Measurements from ENCODE around the gene STAG2.
A peak's percentile ranks its signal among the peaks of the same experiment; 100 is the strongest.

Gene STAG2

DNA sequence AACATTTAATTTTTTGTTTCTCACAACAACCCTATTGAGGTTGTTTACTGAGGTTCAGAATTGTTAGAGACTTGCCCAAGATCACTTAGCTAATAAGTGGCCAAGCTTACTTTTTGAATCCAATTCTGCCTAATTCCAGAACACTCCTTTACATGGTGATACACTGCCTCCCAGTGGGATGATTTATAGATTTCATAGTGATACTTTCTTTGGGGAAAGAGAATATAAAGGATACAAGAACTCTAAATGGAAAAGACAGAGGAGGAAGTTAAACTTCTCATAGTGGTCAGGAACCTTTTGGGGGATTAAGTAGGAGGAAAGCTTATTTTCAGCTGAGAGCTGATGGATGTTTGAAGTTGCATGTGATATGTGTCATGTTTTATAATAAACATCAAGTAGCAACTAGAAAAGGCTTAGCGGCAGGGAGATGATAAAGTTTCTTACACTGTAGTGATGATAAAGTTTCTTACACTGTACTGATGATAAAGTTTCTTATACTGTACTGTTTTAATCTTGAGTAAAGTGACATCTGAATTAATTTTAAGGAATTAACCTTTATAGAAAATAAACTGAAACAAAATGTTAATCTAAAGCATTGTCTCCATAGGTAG lies 15.3 kb downstream of the STAG2 start:
- Histone ChIP-seq H3K9me3 (replicated peaks; ENCODE audit: low read length) (no peaks in the 10 kb centered on the region), H3K4me2 (ENCODE audit: low read length) (no peak overlapping the region), H3K36me3 (ENCODE audit: insufficient read depth, low read length) (no peaks in the 10 kb centered on the region), H3K4me3 (ENCODE audit: low read length) (no peak overlapping the region), H3K9ac (ENCODE audit: low read depth, low read length) (no peak overlapping the region), H3K27me3 (ENCODE audit: control insufficient read depth, insufficient read depth, low read length) (no peaks in the 10 kb centered on the region), H3K4me1 (ENCODE audit: control insufficient read depth, insufficient read depth, low read length) (peaks cover 11% of the 10 kb centered on the region)

DNA sequence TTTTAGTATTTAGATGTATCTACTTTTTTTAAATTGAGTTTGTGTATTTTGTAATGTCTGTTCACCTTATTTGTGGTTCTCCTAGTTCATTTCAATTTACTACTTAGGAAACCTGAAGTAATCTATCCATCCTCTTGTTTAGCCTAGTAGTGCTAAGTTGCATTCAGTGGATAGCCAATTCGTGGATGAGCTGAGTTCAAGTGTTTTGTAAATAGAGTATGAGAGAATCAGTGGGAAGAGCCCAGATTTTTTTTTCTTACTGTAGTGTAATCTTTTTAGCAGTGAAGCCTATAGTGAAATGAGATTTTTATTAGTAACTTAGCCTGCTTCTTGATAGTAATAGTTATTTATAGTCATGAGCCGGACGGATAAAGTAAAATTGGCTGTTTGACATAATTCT lies 21.7 kb downstream of the STAG2 start:
- Histone ChIP-seq H3K4me3 (ENCODE audit: low read length) (no peak overlapping the region), H3K4me1 (ENCODE audit: control insufficient read depth, insufficient read depth, low read length) (peaks cover 7% of the 10 kb centered on the region), H3K27me3 (ENCODE audit: control insufficient read depth, insufficient read depth, low read length) (no peaks in the 10 kb centered on the region), H3K4me2 (ENCODE audit: low read length) (no peak overlapping the region), H3K9me3 (replicated peaks; ENCODE audit: low read length) (no peaks in the 10 kb centered on the region), H3K36me3 (ENCODE audit: insufficient read depth, low read length) (no peaks in the 10 kb centered on the region), H3K9ac (ENCODE audit: low read depth, low read length) (no peak overlapping the region)

DNA sequence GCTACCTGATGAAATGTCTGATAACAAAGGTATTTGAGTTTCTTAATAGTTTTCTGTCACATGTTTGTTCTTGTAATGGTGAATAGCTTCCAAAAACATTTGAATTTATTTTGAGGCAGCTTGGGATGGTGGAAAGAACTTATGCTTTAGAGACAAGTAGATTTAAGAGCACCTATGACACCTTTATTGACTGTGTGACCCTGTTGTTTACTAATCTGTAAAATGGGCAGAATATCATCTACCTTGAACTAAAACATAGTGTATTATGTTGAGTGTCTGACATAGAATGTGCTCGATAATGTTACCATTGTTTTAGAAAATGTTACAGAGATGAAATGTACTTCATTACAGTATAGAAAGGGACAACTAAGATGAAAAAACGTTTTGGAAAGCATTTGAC lies 24.9 kb downstream of the STAG2 start:
- no peak overlapping the region for H3K4me3 ChIP-seq (ENCODE audit: low read length)
- no peaks in the 10 kb centered on the region for H3K4me1 ChIP-seq (ENCODE audit: control insufficient read depth, insufficient read depth, low read length)
- H3K4me2 ChIP-seq (ENCODE audit: low read length) = no peak overlapping the region

DNA sequence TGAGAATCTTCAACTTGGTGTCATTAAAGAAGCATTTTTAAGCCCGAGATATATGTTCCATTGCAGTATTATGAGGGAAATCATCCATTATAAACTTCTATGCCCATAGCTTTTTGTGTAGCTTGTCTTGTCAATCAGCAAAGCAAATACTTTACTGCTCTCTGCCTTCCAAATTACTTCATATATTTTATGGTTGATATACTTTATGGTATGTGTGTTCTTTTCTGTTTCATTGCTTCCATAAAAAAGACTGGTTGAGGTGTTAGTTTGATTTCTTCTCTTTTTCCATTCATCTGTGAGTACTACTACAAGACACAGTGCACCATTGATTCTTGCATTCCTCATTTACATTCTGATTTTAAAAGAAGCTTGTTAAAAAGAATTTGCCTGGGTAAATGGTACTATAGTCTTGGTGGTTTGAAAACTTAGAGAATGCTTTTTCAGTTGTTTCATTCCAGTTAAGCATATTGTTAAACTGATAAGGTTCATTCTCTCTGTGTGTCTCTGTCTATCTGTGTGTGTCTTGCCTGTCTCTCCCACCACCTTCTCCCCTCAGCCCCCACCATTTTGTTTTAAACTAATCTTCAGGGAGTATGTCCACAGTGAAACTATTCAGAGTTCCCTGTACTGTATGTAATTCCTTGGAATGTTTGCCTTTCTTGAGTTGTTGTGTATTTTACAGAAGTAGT lies 27.1 kb downstream of the STAG2 start:
- Histone ChIP-seq H3K4me3 (ENCODE audit: low read length) (no peak overlapping the region), H3K27me3 (ENCODE audit: control insufficient read depth, insufficient read depth, low read length) (no peaks in the 10 kb centered on the region), H3K4me2 (ENCODE audit: low read length) (no peak overlapping the region), H3K9me3 (replicated peaks; ENCODE audit: low read length) (no peaks in the 10 kb centered on the region), H3K4me1 (ENCODE audit: control insufficient read depth, insufficient read depth, low read length) (peaks cover 5% of the 10 kb centered on the region), H3K36me3 (ENCODE audit: insufficient read depth, low read length) (no peaks in the 10 kb centered on the region), H3K9ac (ENCODE audit: low read depth, low read length) (no peak overlapping the region)

More for the DNA sequence above, 24.9 kb downstream of the STAG2 start:
- Histone ChIP-seq H3K36me3 (ENCODE audit: insufficient read depth, low read length) (no peaks in the 10 kb centered on the region), H3K27me3 (ENCODE audit: control insufficient read depth, insufficient read depth, low read length) (no peaks in the 10 kb centered on the region), H3K9me3 (replicated peaks; ENCODE audit: low read length) (no peaks in the 10 kb centered on the region), H3K9ac (ENCODE audit: low read depth, low read length) (no peak overlapping the region)

DNA sequence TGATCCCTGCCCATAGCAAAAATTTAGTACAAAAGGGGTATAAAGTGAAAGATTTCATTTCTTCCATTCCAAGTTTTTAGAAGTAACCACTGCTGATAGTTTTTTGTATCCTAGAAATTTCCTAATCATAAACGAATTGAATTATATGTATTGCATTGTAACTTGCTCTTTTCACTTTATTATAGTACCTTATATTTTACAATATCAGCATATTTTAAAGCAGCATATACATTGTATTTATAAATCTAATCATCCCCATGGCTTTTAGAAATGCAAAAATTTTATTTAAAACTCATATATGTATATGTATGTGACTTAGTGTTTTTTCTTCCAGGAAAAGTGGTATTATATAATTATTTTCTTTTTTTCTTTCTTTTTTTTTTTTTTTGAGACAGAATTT lies 27.7 kb downstream of the STAG2 start:
- Histone ChIP-seq H3K9me3 (replicated peaks; ENCODE audit: low read length) (no peaks in the 10 kb centered on the region), H3K4me2 (ENCODE audit: low read length) (no peak overlapping the region), H3K36me3 (ENCODE audit: insufficient read depth, low read length) (no peaks in the 10 kb centered on the region), H3K27me3 (ENCODE audit: control insufficient read depth, insufficient read depth, low read length) (no peaks in the 10 kb centered on the region), H3K4me3 (ENCODE audit: low read length) (no peak overlapping the region), H3K4me1 (ENCODE audit: control insufficient read depth, insufficient read depth, low read length) (peaks cover 12% of the 10 kb centered on the region), H3K9ac (ENCODE audit: low read depth, low read length) (no peak overlapping the region)

DNA sequence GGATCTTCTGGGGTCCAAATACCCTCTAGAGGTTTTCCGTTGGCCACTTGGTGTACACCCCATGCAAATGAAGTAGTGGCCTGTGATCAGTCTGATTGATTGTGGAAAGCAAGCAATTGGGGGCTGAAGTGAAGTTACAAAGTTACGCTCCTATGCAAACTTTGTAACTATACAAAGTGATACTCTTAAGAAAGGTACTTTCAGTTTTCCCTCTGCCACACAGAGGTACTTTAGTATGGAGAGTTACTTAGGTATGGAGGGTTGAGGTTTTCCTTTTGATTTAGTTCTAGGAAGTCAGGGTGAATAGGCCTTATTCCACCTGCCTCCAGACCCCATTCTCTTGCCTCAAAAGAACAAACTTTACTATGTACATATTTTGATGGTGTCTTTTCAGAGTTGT lies 28.7 kb downstream of the STAG2 start:
- no peaks in the 10 kb centered on the region for H3K27me3 ChIP-seq (ENCODE audit: control insufficient read depth, insufficient read depth, low read length)
- H3K9me3 ChIP-seq (replicated peaks; ENCODE audit: low read length) = no peaks in the 10 kb centered on the region
- no peak overlapping the region for H3K4me3 ChIP-seq (ENCODE audit: low read length)
- peaks cover 13% of the 10 kb centered on the region for H3K4me1 ChIP-seq (ENCODE audit: control insufficient read depth, insufficient read depth, low read length)
- H3K9ac ChIP-seq (ENCODE audit: low read depth, low read length) = no peak overlapping the region
- H3K36me3 ChIP-seq (ENCODE audit: insufficient read depth, low read length) = no peaks in the 10 kb centered on the region
- H3K4me2 ChIP-seq (ENCODE audit: low read length) = no peak overlapping the region

DNA sequence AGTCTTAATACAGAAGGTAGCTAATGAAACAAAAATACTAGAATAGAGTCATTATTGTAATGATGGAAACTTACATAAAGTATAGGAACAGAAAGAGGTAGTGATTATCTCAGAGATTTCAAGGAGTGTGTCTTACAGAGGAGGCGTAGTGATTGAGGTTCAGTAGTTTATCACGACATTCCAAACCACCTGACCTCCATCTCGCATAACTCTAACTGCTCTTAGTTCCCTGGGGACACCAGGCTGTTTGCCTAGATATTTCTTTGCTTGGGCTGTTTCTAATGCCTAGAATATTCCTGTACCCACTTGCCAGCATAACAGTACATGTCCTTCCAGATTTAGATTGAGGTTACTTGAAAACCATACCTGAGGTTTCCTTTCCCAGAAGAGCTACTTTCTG lies 29.1 kb downstream of the STAG2 start:
- Histone ChIP-seq H3K36me3 (ENCODE audit: insufficient read depth, low read length) (no peaks in the 10 kb centered on the region), H3K4me3 (ENCODE audit: low read length) (no peak overlapping the region), H3K9me3 (replicated peaks; ENCODE audit: low read length) (no peaks in the 10 kb centered on the region), H3K4me2 (ENCODE audit: low read length) (no peak overlapping the region), H3K4me1 (ENCODE audit: control insufficient read depth, insufficient read depth, low read length) (peaks cover 13% of the 10 kb centered on the region), H3K9ac (ENCODE audit: low read depth, low read length) (no peak overlapping the region), H3K27me3 (ENCODE audit: control insufficient read depth, insufficient read depth, low read length) (no peaks in the 10 kb centered on the region)

DNA sequence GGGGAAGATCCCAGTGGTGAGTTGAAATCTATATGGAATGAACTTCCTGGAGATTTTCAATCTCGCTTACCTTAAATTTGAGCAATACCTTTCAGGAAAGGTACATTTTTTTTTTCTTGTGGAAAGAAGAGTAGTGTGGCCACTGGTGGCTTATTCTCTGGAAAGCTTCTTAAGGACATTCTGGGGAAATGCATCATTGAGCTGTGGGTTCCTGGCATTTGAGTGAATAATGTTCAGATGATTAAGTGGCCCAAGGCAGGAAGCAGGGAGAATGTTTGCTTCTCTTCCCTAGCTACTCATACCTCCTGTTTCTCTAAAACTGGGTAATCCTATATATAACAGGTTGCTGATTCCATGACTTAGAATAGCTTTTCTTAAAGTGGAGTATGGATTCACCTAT lies 31.8 kb downstream of the STAG2 start:
- Histone ChIP-seq H3K4me2 (ENCODE audit: low read length) (peak overlapping the region; percentile 13), H3K4me1 (ENCODE audit: control insufficient read depth, insufficient read depth, low read length) (peaks cover 13% of the 10 kb centered on the region), H3K27me3 (ENCODE audit: control insufficient read depth, insufficient read depth, low read length) (no peaks in the 10 kb centered on the region), H3K4me3 (ENCODE audit: low read length) (no peak overlapping the region), H3K36me3 (ENCODE audit: insufficient read depth, low read length) (no peaks in the 10 kb centered on the region), H3K9ac (ENCODE audit: low read depth, low read length) (no peak overlapping the region), H3K9me3 (replicated peaks; ENCODE audit: low read length) (no peaks in the 10 kb centered on the region)

DNA sequence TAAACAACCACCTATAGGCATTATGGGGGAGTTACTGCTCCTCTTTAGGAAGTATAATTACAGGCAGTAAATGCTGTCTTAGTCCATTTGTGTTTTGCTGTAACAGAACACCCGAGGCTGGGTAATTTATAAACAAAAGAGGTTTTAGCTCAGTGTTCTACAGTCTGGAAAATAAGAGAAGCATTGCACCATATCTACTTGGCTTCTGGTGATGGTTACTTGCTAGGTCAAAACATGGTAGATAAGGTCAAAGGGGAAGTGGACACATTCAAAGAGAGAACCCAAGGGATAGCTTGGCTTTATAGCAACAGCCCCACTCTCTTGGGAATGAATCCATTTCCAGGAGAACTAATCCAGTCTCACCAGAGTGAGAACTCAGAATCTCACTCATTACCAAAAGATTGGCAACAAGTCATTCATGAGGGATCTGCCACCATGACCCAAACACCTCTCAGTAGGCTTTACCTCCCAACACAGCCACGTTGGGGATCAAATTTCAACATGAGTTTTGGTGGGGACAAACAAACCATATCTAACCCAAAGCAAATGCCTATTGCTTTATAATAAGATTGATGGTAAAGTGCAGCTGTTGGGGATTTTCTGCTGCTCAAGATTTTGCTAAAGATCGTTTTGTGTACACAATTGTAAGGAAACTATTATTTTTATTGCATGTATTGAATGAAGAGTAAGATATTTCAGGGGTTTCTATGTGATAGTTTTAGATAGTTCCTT lies 32.6 kb downstream of the STAG2 start:
- H3K4me1 ChIP-seq (ENCODE audit: control insufficient read depth, insufficient read depth, low read length) = peaks cover 13% of the 10 kb centered on the region
- H3K27me3 ChIP-seq (ENCODE audit: control insufficient read depth, insufficient read depth, low read length) = no peaks in the 10 kb centered on the region
- H3K4me2 ChIP-seq (ENCODE audit: low read length) = peak overlapping the region; percentile 13
- H3K9me3 ChIP-seq (replicated peaks; ENCODE audit: low read length) = no peaks in the 10 kb centered on the region
- no peak overlapping the region for H3K9ac ChIP-seq (ENCODE audit: low read depth, low read length)
- no peaks in the 10 kb centered on the region for H3K36me3 ChIP-seq (ENCODE audit: insufficient read depth, low read length)
- H3K4me3 ChIP-seq (ENCODE audit: low read length) = no peak overlapping the region

DNA sequence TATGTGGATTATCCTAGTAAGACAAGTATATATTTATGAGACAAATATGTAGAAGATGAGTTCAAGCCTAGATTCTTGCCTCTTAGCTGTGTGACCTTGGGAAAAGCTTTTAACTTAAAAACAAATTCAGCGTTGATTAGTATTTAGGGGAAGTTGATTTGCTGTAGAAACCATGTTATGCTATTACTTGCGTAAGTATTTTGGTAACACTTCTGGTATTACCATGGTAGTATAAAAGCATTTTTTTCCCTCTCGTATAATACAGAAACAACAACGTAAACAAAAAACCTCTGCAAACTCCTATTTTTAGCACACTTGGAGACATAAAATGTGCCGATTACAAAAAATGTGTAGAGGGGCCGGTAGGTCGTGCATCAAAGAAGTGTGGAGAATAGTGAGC lies 33.2 kb downstream of the STAG2 start:
- Histone ChIP-seq H3K27me3 (ENCODE audit: control insufficient read depth, insufficient read depth, low read length) (no peaks in the 10 kb centered on the region), H3K4me3 (ENCODE audit: low read length) (no peak overlapping the region), H3K4me1 (ENCODE audit: control insufficient read depth, insufficient read depth, low read length) (peaks cover 13% of the 10 kb centered on the region), H3K9ac (ENCODE audit: low read depth, low read length) (no peak overlapping the region), H3K9me3 (replicated peaks; ENCODE audit: low read length) (no peaks in the 10 kb centered on the region), H3K4me2 (ENCODE audit: low read length) (no peak overlapping the region), H3K36me3 (ENCODE audit: insufficient read depth, low read length) (no peaks in the 10 kb centered on the region)

DNA sequence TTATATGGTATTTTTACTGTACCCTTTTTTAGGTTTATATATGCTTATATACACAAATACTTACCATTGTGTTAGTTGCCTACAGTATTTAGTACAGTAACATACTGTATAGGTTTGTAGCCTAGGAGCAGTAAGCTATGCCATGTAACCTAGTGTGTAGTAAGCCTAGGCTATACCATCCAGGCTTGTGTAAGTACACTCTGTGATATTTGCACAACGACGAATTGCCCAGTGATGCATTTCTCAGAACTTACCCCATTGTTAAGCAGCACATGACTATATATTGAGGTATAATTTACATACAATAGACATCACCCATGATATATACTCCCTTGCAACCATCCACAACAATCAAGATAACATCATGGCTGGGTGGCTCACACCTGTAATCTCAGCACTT lies 40.1 kb downstream of the STAG2 start:
- Histone ChIP-seq H3K9me3 (replicated peaks; ENCODE audit: low read length) (no peaks in the 10 kb centered on the region), H3K4me3 (ENCODE audit: low read length) (no peak overlapping the region), H3K4me1 (ENCODE audit: control insufficient read depth, insufficient read depth, low read length) (no peaks in the 10 kb centered on the region), H3K36me3 (ENCODE audit: insufficient read depth, low read length) (no peaks in the 10 kb centered on the region), H3K27me3 (ENCODE audit: control insufficient read depth, insufficient read depth, low read length) (no peaks in the 10 kb centered on the region), H3K4me2 (ENCODE audit: low read length) (no peak overlapping the region), H3K9ac (ENCODE audit: low read depth, low read length) (no peak overlapping the region)

Data from skeletal muscle satellite cell (primary cell).